Transverse colon (tissue), 4 donors: ENCODE measurements around the gene APOF. TPM values are rescaled to one million over a fixed set of nuclear protein-coding genes. Genes with fewer than 3 reads are reported as not detected.
"Not testable (repeated sequence)": the region's sequence is repeated elsewhere in the genome, so short reads cannot be mapped to it uniquely, and the experiment has no call there.

Experiments used
- DNase-seq: peaks from one replicate; pipeline ENCODE4 v3.0.0-alpha.2; 2019
- H3K27ac ChIP-seq, 4 donors: fragments of 200-600 bp; sonication (generic); 2 replicates each; pipeline ENCODE4 v1.5.1; 2016 to 2018; ENCODE audit warnings: inconsistent platforms in 4 of 4
- H3K27me3 ChIP-seq: fragments of 200-600 bp; sonication (generic); 2 replicates; pipeline ENCODE4 v1.5.1; 2017; ENCODE audit warnings: inconsistent platforms
- H3K36me3 ChIP-seq, 4 donors: fragments of 200-600 bp; sonication (generic); 2 replicates each; pipeline ENCODE4 v1.5.1; 2017 to 2019; ENCODE audit warnings: inconsistent platforms in 4 of 4
- H3K4me1 ChIP-seq, 4 donors: fragments of 200-600 bp; sonication (generic); 2 replicates each; pipeline ENCODE4 v1.5.1; 2017 to 2020; ENCODE audit warnings: inconsistent platforms in 4 of 4
- H3K4me3 ChIP-seq, 4 donors: fragments of 200-600 bp; sonication (generic); 1 replicate in 1 of 4; 2 replicates in 3 of 4; pipeline versions ENCODE4 v1.5.1 to v1.6.1; 2017 to 2019; ENCODE audit warnings: inconsistent platforms in 4 of 4
- H3K9me3 ChIP-seq, 2 donors: fragments of 200-600 bp; sonication (generic); 2 replicates each; pipeline ENCODE4 v1.5.1; 2017 to 2019; ENCODE audit warnings: inconsistent platforms in 2 of 2
- EP300 ChIP-seq: sonication (generic); formaldehyde crosslinking; IDR thresholded peaks from one replicate; pipeline ENCODE4 v1.6.1; 2017; ENCODE audit warnings: antibody characterized with exemption, low read depth
- POLR2A ChIP-seq: fragments of 450-650 bp; IDR thresholded peaks from one replicate; pipeline ENCODE4 v1.6.1; 2016; ENCODE audit warnings: antibody characterized with exemption, mild to moderate bottlenecking, moderate library complexity
- POLR2AphosphoS5 ChIP-seq, 3 donors: sonication (generic); formaldehyde crosslinking; IDR thresholded peaks; one replicate each; pipeline ENCODE4 v1.6.1; 2016; ENCODE audit warnings: antibody characterized with exemption in 3 of 3
- WGBS, 2 donors: methylation state at CpG; one replicate each; pipeline ENCODE4 v1.1.5; 2018; ENCODE audit warnings: low coverage in 1 of 2; 5-methylcytosine and 5-hydroxymethylcytosine counted together
- in situ Hi-C, 4 donors: fragments of 200-750 bp; cut with MboI; loops; one replicate each; pipeline versions ENCODE4 v1.15.0 to v1.15.1; 2017; ENCODE audit warnings: low sequenced_read_pairs in 3 of 4, low pct_ligation_motif_present in 1 of 4, low pct_unique_long_range_greater_than_20kb in 1 of 4
- intact Hi-C: fragments of 100-400 bp; cut with DNase I; formaldehyde crosslinking; loops from one replicate; pipeline ENCODE4 v1.15.1; 2023; ENCODE audit warnings: low total_unique reads
- total RNA-seq, 4 donors: library from RNA; depleted of rRNA; stranded (reverse); fragments of >200 nt; gene quantifications; one replicate each; pipeline ENCODE4 v1.1.0, GENCODE V29; 2016
- TF ChIP-seq, protein P1 (sequence below), 5 experiments: fragments of 200-600 bp in 3 of 5; fragments of 450-650 bp in 2 of 5; sonication (generic) in 3 of 5; IDR thresholded peaks; 1 replicate in 2 of 5; 2 replicates in 3 of 5; pipeline ENCODE4 v1.5.1; 2016 to 2017; ENCODE audit warnings: antibody characterized with exemption in 5 of 5, inconsistent platforms in 3 of 5, mild to moderate bottlenecking in 2 of 5, moderate library complexity in 1 of 5

The APOF gene
- total RNA-seq, 4 donors from 2014 or later: not detected

DNA sequence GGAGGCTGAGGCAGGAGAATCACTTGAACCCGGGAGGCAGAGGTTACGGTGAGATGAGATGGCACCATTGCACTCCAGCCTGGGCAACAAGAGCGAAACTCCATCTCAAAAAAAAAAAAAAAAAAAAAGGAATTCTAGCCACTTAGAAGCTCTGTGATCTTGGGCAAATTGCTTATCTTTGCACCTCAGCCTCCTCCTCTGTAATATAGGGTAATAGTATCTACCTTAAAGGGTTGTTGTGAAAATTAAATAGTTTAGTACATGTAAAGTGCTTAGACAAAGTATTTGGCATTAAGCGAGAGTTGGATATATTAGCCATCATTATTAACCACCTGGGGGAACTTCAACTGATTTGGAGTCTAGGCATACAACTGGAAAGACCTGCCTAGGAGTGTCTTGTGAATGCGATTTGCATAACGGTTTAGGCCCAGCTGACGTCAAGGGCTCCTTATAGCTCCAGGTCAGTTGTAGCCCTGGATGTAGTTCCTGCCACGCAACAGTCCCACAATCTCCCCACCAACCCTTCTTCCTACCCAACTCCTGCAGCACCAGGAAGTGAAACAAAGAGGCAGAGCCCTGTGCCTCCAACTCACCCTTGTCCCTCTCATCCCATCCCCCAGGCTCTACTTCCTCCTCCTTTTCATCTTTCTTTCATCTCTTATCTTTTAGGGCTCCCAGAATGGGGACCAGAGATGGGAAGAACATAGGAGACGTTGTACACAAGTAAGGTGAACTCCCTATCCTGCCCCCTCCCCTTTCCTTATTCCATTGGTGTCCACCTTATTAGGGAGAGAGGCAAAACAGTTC is 26.1 kb downstream of the APOF start:
- peak; percentile 17 for DNase-seq
- H3K27ac ChIP-seq: no peak overlapping the region
- no peaks in the 10 kb centered on the region for H3K9me3 ChIP-seq
- WGBS, 2 donors: 76 to 90% methylated on average over 7 to 9 of the region's 9 CpGs
- peaks cover 0 to 11% (median 3%) of the 10 kb centered on the region in 4 donors for H3K4me1 ChIP-seq
- H3K27me3 ChIP-seq: no peaks in the 10 kb centered on the region
- in situ Hi-C loops: loop anchor here in 1 of 4 donors (25.0 kb wide), 1 partner anchor 126 kb away; the partner anchor contains the start of genes MIP and SPRYD4
- intact Hi-C loops: no loop called here
- no peak overlapping the region for H3K4me3 ChIP-seq
- TF ChIP-seq, protein P1, sequence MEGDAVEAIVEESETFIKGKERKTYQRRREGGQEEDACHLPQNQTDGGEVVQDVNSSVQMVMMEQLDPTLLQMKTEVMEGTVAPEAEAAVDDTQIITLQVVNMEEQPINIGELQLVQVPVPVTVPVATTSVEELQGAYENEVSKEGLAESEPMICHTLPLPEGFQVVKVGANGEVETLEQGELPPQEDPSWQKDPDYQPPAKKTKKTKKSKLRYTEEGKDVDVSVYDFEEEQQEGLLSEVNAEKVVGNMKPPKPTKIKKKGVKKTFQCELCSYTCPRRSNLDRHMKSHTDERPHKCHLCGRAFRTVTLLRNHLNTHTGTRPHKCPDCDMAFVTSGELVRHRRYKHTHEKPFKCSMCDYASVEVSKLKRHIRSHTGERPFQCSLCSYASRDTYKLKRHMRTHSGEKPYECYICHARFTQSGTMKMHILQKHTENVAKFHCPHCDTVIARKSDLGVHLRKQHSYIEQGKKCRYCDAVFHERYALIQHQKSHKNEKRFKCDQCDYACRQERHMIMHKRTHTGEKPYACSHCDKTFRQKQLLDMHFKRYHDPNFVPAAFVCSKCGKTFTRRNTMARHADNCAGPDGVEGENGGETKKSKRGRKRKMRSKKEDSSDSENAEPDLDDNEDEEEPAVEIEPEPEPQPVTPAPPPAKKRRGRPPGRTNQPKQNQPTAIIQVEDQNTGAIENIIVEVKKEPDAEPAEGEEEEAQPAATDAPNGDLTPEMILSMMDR (IDR thresholded peaks at IDR 0.05): no peak
- TF ChIP-seq EP300: no peak
- no peak for TF ChIP-seq POLR2AphosphoS5 (IDR thresholded peaks at IDR 0.05)
- no peak for TF ChIP-seq POLR2A
- no peaks in the 10 kb centered on the region for H3K36me3 ChIP-seq

DNA sequence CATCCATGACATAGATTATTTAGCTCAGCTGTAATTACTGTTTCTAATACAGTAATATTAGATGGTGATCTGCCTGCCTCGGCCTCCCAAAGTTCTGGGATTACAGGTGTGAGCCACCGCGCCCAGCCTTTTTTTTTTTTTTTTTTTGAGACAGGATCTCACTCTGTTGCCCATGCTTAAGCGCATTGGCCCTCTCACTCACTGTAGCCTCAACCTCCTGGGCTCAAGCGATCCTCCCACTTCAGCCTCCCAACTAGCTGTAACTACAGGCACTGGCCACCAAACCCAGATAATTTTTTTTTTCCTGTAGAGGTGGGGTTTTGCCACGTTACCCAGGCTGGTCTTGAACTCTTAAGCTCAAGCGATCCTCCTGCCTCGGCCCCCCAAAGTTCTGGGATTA is 27.1 kb downstream of the APOF start:
- WGBS, 2 donors: 96 to 100% methylated on average over 2 to 8 of the region's 8 CpGs
- intact Hi-C loops, H3K36me3 ChIP-seq, H3K4me3 ChIP-seq, DNase-seq, H3K27me3 ChIP-seq, H3K27ac ChIP-seq, H3K9me3 ChIP-seq: not testable (repeated sequence)
- in situ Hi-C loops: loop anchor here in 1 of 4 donors (25.0 kb wide), 1 partner anchor 127 kb away; the partner anchor contains the start of genes MIP and SPRYD4
- H3K4me1 ChIP-seq: peaks cover 0 to 11% (median 3%) of the 10 kb centered on the region in 4 donors

DNA sequence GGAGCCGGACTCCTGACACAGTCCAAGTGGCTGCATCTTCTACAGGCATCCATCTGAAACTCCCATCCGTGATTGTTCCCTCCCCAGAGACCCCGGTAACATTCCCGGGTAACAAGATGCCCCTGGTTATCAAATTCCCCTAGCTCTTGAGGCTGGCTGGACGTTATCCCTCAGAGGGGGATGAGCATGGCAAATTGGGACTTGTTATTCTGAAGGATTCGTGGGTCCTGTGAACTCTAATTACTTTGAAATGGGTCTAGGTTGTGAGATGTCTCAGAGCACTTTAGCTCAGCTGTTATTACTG is 28.2 kb downstream of the APOF start:
- no peaks in the 10 kb centered on the region for H3K9me3 ChIP-seq
- no peak for DNase-seq
- no peaks in the 10 kb centered on the region for H3K27me3 ChIP-seq
- 7 to 20% methylated on average over 1 to 6 of the region's 6 CpGs for WGBS, 2 donors
- H3K27ac ChIP-seq: peak overlapping the region; percentile 88 to 96 (median 94)
- TF ChIP-seq POLR2AphosphoS5 (IDR thresholded peaks at IDR 0.05) (no peak), POLR2A (no peak), EP300 (no peak)
- TF ChIP-seq, protein P1 (IDR thresholded peaks at IDR 0.05): no peak
- in situ Hi-C loops: loop anchor here in 1 of 4 donors (25.0 kb wide), 1 partner anchor 128 kb away; the partner anchor contains the start of genes MIP and SPRYD4
- peak overlapping the region; percentile 26 to 73 (median 52) for H3K4me3 ChIP-seq
- H3K36me3 ChIP-seq: no peaks in the 10 kb centered on the region
- intact Hi-C loops: no loop called here
- H3K4me1 ChIP-seq: peaks cover 0 to 11% (median 3%) of the 10 kb centered on the region in 4 donors

DNA sequence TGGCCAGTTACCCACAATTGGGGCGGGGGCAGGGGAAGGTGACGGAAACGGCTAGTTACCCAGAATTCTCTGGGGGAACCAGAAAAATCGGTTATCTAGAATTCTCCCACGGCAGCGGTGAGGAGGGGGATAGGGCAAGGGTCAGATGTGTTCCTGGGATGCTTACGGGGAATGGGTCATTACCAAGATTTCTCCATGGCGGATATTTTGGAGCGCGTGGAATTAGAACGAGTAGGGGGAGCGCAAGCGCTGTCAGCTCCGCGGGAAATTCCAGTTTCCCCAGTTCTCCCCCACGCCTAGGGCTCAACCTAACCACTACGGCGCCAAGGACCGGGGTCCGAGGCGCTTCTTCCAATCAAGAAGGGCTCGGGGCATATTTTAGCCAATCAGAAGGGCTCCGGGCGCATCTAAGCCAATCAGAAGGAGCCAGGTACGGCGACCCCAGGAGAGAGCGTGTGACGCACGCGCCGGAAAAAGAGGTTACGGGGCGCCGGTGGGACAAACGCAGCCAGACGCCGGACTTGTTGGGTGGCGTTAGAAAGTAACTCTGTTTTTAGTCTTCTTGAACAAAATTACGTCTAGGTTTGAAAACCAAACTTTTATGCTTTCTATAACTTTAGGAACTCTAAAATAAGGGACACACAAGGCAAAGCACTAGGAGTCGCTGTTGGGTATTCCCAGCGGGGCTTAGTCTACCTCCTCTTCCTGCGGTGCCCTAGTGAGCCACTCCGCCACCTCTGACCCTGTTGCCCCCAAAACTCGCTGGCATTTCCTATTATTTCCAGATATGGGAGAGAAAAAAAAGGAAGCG is 28.8 kb downstream of the APOF start, which contains the start of gene PAN2:
PAN2 (minus strand) TSS at position 322 of the 811 bp plus-strand sequence. CDS start 906 bp downstream, outside the sequence.
- in situ Hi-C loops (loop anchor here in 1 of 4 donors (25.0 kb wide), 1 partner anchor 128 kb away; the partner anchor contains the start of genes MIP and SPRYD4), intact Hi-C loops (no loop called here)
- no peaks in the 10 kb centered on the region for H3K9me3 ChIP-seq
- H3K4me1 ChIP-seq: peaks cover 0 to 11% (median 3%) of the 10 kb centered on the region in 4 donors
- WGBS, 2 donors: 1% methylated on average over 27 to 45 of the region's 45 CpGs
- DNase-seq: peak; percentile 96
- no peaks in the 10 kb centered on the region for H3K36me3 ChIP-seq
- H3K27me3 ChIP-seq: no peaks in the 10 kb centered on the region
- H3K27ac ChIP-seq: peak within 1 kb of the TSS; percentile 88 to 96 (median 94)
- TF ChIP-seq, protein P1 (IDR thresholded peaks at IDR 0.05): peak; percentile 53 to 75 (median 65)
- TF ChIP-seq POLR2AphosphoS5 (IDR thresholded peaks at IDR 0.05) (peak; percentile 78 to 85 (median 82)), POLR2A (peak; percentile 64), EP300 (no peak)
- peak within 1 kb of the TSS; percentile 45 to 73 (median 52) for H3K4me3 ChIP-seq
